Tibial nerve (tissue), 4 donors: Measurements from ENCODE around the gene GAPDH. TPM values are rescaled to one million over a fixed set of nuclear protein-coding genes. Genes with fewer than 3 reads are reported as not detected.

Experiments
- DNase-seq, 2 donors: peaks; one replicate each; pipeline ENCODE4 v3.0.0-alpha.2; 2019; ENCODE audit warnings: low spot score in 2 of 2
- H3K27ac ChIP-seq, 4 donors: fragments of 200-600 bp; sonication (generic) in 3 of 4; one replicate each; pipeline ENCODE4 v1.5.1; 2017 to 2019; ENCODE audit warnings: mild to moderate bottlenecking in 1 of 4
- H3K27me3 ChIP-seq, 2 donors: fragments of 200-600 bp; sonication (generic) in 1 of 2; one replicate each; pipeline versions ENCODE4 v1.5.1 to v1.6.0; 2017 to 2019
- H3K36me3 ChIP-seq, 3 donors: fragments of 200-600 bp; sonication (generic); one replicate each; pipeline ENCODE4 v1.5.1; 2018 to 2019
- H3K4me1 ChIP-seq, 4 donors: fragments of 200-600 bp; sonication (generic) in 3 of 4; one replicate each; pipeline ENCODE4 v1.5.1; 2017 to 2019
- H3K4me3 ChIP-seq, 4 donors: fragments of 200-600 bp; sonication (generic) in 3 of 4; one replicate each; pipeline ENCODE4 v1.5.1; 2017 to 2019; ENCODE audit warnings: mild to moderate bottlenecking in 1 of 4, moderate library complexity in 1 of 4
- H3K9me3 ChIP-seq, 4 donors: fragments of 200-600 bp; sonication (generic) in 3 of 4; one replicate each; pipeline ENCODE4 v1.5.1; 2017 to 2019
- EP300 ChIP-seq, 2 donors: sonication (generic); formaldehyde crosslinking; IDR thresholded peaks; one replicate each; pipeline ENCODE4 v1.6.1; 2017; ENCODE audit warnings: antibody characterized with exemption in 2 of 2, mild to moderate bottlenecking in 1 of 2
- POLR2A ChIP-seq, 2 donors: fragments of 450-650 bp; IDR thresholded peaks; one replicate each; pipeline ENCODE4 v1.6.1; 2017; ENCODE audit warnings: antibody characterized with exemption in 2 of 2, mild to moderate bottlenecking in 2 of 2, moderate library complexity in 2 of 2
- WGBS, 2 donors: methylation state at CpG; one replicate each; pipeline ENCODE4 v1.1.5; 2018; 5-methylcytosine and 5-hydroxymethylcytosine counted together
- total RNA-seq, 4 donors: library from RNA; depleted of rRNA; stranded (reverse); fragments of >200 nt; gene quantifications; one replicate each; pipeline ENCODE4 v1.1.0, GENCODE V29; 2016
- TF ChIP-seq, protein P1 (sequence below), 5 experiments: fragments of 200-600 bp in 3 of 5; fragments of 450-650 bp in 2 of 5; sonication (generic) in 3 of 5; IDR thresholded peaks; one replicate each; pipeline ENCODE4 v1.5.1; 2016 to 2019; ENCODE audit warnings: antibody characterized with exemption in 5 of 5, mild to moderate bottlenecking in 3 of 5, moderate library complexity in 2 of 5

The GAPDH gene
- total RNA-seq, 4 donors from 2014 or later: 1,360 to 2,316 (median 1,728) TPM

DNA sequence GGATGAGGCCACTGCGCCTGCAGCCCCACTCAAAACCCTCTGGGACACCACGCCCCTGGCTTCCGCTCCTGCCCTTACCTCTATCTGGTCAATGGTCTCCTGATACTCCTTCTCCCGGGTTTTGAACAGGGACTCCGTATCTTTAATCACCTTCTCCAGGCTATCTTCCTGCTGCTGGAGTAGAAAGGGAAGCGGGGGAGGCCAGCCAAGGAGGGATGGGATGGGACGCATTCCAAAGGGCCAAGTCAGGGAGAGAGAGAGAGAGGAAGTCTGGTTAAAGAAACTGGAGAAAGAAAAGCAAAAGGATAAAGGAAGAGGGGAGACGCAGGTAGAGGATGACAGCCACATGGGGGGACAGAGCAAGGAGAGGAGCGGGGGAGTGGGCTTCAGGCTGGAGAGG, 13.7 kb downstream of the GAPDH start:
- peak overlapping the region in 3 of 4 donors; percentile 12 to 91 (median 80) for H3K27ac ChIP-seq
- TF ChIP-seq, protein P1, sequence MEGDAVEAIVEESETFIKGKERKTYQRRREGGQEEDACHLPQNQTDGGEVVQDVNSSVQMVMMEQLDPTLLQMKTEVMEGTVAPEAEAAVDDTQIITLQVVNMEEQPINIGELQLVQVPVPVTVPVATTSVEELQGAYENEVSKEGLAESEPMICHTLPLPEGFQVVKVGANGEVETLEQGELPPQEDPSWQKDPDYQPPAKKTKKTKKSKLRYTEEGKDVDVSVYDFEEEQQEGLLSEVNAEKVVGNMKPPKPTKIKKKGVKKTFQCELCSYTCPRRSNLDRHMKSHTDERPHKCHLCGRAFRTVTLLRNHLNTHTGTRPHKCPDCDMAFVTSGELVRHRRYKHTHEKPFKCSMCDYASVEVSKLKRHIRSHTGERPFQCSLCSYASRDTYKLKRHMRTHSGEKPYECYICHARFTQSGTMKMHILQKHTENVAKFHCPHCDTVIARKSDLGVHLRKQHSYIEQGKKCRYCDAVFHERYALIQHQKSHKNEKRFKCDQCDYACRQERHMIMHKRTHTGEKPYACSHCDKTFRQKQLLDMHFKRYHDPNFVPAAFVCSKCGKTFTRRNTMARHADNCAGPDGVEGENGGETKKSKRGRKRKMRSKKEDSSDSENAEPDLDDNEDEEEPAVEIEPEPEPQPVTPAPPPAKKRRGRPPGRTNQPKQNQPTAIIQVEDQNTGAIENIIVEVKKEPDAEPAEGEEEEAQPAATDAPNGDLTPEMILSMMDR (IDR thresholded peaks at IDR 0.05): no peak
- TF ChIP-seq EP300 (IDR thresholded peaks at IDR 0.05) (no peak), POLR2A (IDR thresholded peaks at IDR 0.05) (no peak)
- DNase-seq: peak in 1 of 2 donors; percentile 61
- H3K36me3 ChIP-seq: peaks cover 0 to 80% (median 14%) of the 10 kb centered on the region in 3 donors
- H3K27me3 ChIP-seq: no peaks in the 10 kb centered on the region
- no peaks in the 10 kb centered on the region for H3K9me3 ChIP-seq
- no peak overlapping the region for H3K4me3 ChIP-seq
- 73 to 76% methylated on average over 9 of the region's 9 CpGs for WGBS, 2 donors
- H3K4me1 ChIP-seq: peaks cover 5 to 62% (median 38%) of the 10 kb centered on the region in 4 donors

DNA sequence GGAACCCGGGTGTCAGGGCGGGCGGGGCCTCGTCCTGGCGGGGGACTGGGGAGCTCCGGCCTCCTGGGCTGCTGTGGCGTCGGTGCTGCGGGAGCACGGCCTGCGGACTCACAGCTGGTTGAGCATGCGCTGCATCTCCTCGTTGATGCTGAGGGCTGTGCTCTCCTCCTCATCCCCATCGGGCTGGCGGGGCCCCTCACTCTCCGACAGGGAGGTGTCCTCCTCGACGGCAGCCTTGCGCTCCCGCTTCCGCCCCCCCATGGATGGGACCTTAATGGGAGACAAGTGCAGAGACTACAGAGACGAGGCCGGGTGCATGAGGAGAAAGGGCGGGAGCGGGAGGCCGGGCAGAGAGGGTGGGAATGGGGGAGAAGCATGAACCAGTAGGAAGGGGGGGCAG, 14.2 kb downstream of the GAPDH start:
- H3K27ac ChIP-seq: peak overlapping the region in 3 of 4 donors; percentile 12 to 91 (median 80)
- peaks cover 5 to 68% (median 43%) of the 10 kb centered on the region in 4 donors for H3K4me1 ChIP-seq
- H3K27me3 ChIP-seq: no peaks in the 10 kb centered on the region
- H3K36me3 ChIP-seq: peaks cover 0 to 76% (median 14%) of the 10 kb centered on the region in 3 donors
- TF ChIP-seq POLR2A (IDR thresholded peaks at IDR 0.05) (no peak), EP300 (IDR thresholded peaks at IDR 0.05) (no peak)
- TF ChIP-seq, protein P1 (IDR thresholded peaks at IDR 0.05): no peak
- WGBS, 2 donors: 71 to 77% methylated on average over 19 to 26 of the region's 26 CpGs
- H3K9me3 ChIP-seq: no peaks in the 10 kb centered on the region
- no peak overlapping the region for H3K4me3 ChIP-seq
- no peak for DNase-seq

DNA sequence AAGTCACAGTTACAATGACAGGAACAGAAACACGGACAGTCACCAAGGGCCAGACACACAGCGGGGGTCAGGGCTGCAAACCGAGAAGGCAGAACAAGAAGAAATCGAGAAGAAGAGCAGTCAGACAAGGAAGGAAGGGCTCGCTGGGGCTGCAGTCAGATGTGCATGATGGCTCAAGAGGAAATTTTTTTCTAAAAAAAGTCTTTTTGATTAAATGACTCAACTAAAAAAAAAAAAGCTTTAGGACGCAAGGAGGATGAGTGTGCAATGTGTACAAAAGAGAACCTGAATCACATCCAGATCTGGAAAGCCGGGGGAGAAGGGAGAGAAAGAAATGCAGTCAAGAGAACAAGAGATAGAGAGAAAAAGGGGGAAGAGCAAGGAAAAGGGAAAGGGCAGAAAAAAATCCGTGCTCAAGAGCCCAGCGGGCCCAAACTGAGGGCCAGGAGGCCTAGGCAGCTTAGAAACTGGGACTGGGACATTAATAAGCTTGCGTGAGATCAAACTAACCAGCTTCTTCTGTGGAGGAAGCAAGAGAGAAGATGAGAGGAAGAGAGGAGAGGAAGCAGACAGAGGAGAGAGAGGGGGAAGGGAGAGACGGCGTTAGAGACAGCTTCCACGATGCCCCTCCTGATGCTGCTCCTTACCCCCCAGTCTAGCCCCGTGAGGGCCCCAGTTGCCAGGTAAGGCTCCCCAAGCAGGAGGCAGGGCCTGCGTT, 14.8 kb downstream of the GAPDH start:
- peaks cover 5 to 74% (median 48%) of the 10 kb centered on the region in 4 donors for H3K4me1 ChIP-seq
- peak overlapping the region in 1 of 4 donors; percentile 15 for H3K4me3 ChIP-seq
- H3K27me3 ChIP-seq: no peaks in the 10 kb centered on the region
- peaks cover 0 to 71% (median 14%) of the 10 kb centered on the region in 3 donors for H3K36me3 ChIP-seq
- WGBS, 2 donors: 69 to 76% methylated on average over 15 of the region's 15 CpGs
- H3K27ac ChIP-seq: peak overlapping the region in 3 of 4 donors; percentile 30 to 91 (median 80)
- no peak for TF ChIP-seq POLR2A (IDR thresholded peaks at IDR 0.05)
- TF ChIP-seq, protein P1 (IDR thresholded peaks at IDR 0.05): no peak
- TF ChIP-seq EP300 (IDR thresholded peaks at IDR 0.05): no peak
- no peaks in the 10 kb centered on the region for H3K9me3 ChIP-seq
- DNase-seq: no peak

DNA sequence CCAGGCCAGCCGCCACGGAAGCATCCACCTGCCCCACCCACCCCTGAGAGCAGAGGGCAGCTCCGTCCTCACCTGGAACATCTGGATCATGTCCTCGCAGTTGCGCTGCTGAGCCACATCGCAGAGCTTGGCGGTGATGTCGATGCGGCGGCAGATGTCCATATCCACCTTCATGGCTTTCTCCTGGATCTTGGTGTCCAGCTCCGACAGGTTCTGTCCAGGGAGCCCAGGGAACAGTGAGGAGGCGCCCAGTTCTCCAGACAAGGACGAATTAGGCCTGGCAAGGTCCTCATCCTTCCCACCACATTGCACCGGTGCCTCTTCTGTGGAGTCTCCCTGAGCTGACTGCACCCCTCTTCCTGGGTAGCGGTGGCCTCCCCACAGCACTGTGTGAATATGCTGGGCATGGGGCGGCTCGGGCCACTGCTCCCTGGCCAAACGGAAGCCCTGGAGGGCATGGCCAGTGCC, 15.4 kb downstream of the GAPDH start:
- H3K4me1 ChIP-seq: peaks cover 5 to 80% (median 54%) of the 10 kb centered on the region in 4 donors
- 93 to 97% methylated on average over 17 to 18 of the region's 18 CpGs for WGBS, 2 donors
- H3K4me3 ChIP-seq: peak overlapping the region in 1 of 4 donors; percentile 15
- TF ChIP-seq EP300 (IDR thresholded peaks at IDR 0.05): no peak
- TF ChIP-seq POLR2A (IDR thresholded peaks at IDR 0.05): no peak
- TF ChIP-seq, protein P1 (IDR thresholded peaks at IDR 0.05): no peak
- peaks cover 0 to 65% (median 10%) of the 10 kb centered on the region in 3 donors for H3K36me3 ChIP-seq
- DNase-seq: no peak
- H3K27me3 ChIP-seq: no peaks in the 10 kb centered on the region
- H3K9me3 ChIP-seq: no peaks in the 10 kb centered on the region
- peak overlapping the region in 3 of 4 donors; percentile 30 to 91 (median 80) for H3K27ac ChIP-seq
